ENCODE results near the gene TEAD2.
A peak's percentile ranks its signal among the peaks of the same experiment; 100 is the strongest.
"Not testable (repeated sequence)": the region's sequence is repeated elsewhere in the genome, so short reads cannot be mapped to it uniquely, and the experiment has no call there.

The TEAD2 gene

DNA sequence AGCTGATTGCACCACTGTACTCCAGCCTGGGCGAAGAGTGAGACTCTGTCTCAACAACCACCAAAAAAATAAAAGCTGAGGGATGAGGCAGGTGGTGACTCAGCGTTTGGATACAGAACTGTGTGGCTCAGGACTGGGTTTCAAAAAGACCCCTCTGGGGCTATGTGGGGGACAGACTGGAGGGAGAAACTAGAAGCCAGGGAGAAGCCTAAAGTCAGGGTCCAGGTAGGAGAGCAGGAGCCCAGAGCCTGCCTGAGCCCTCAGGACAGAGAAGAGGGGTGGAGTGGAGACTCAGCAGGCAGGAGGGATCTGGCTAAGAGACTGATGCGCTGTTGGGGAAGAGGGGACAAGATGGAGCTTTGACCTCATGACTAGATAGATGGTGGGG is 28.8 kb downstream of the TEAD2 start:
- peak; percentile 23 for DNase-seq (ENCODE audit: low read depth)

DNA sequence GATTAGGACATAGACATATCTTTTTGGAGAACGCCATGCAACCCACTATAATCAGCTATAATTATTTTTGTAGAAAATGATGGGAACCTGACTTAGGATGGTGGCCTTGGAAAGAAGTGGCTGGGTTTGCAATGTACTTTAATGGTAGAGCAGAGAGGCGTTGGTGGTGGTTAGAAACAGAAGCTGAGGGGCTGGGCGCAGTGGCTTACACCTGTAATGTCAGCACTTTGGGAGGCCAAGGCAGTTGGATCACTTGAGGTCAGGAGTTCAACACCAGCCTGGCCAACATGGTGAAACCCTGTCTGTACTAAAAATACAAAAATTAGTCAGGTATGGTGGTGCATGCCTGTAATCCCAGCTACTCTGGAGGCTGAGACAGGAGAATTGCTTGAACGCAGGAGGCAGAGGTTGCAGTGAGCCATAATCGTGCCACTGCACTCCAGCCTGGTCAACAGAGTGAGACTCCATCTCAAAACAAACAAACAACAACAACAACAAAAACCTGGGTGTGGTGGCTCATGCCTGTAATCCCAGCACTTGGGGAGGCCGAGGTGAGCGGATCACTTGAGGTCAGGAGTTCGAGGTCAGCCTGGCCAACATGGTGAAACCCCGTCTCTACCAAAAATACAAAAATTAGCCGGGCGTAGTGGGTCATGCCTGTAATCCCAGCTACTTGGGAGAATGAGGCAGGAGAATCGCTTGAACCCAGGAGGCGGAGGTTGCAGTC is 29.4 kb downstream of the TEAD2 start:
- DNase-seq (ENCODE audit: low read depth), result not testable (repeated sequence)

DNA sequence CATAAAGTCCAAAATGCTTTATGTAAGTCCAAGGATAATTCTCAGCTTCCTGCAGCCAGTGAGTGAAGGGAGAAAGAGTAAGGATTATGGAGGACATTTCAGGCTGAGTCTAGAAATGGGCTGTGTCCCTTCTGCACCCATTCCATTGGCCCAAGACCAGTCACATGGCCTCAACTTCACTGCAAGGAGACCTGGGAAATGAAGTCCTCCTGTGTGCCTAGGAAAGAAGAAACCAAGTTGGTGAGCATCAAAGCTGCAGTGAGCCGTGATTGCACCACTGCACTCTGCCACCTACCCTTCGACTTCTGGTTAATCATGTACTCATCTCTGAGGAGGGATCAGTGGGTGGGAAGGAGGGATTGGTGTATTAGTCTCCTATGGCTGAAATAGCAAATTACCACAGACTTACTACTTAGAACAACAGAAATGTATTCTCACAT is 30.6 kb downstream of the TEAD2 start:
- peak; percentile 69 for DNase-seq (ENCODE audit: low read depth)

DNA sequence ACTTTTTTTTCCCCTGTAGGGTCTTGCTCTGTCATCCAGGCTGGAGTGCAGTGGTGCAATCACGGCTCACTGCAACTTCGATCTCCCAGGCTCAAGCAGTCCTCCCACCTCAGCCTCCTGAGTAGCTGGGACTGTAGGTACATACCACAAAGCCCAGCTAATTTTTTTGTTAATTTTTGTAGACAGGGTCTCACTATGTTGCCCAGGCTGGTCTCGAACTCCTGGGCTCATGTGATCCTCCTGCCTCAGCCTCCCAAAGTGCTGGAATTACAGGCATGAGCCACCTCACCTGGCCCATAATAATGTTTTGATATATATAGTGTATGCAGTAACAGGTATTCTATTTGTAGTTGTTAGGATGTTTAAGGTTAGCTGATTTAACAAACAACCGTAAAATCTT is 31.0 kb downstream of the TEAD2 start:
- not testable (repeated sequence) for DNase-seq (ENCODE audit: low read depth)

DNA sequence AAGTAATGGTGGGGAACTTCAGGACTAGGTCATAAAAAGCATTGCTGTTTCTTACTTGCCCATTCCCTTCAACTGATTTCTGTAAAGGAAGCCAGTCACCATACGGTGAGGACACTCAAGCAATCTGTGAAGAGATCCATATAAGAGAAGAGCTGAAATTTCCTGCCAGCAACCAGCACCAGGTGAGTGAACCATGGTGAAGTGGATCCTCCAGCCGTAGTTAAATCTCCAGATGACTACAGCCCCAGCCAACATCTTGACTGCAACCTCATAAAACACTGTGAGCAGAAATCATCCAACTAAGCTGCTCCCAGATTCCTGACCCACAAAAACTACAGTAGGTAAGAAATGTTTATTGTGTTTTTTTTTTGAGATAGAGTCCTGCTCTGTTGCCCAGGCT is 33.5 kb downstream of the TEAD2 start:
- no peak for DNase-seq (ENCODE audit: low read depth)

DNA sequence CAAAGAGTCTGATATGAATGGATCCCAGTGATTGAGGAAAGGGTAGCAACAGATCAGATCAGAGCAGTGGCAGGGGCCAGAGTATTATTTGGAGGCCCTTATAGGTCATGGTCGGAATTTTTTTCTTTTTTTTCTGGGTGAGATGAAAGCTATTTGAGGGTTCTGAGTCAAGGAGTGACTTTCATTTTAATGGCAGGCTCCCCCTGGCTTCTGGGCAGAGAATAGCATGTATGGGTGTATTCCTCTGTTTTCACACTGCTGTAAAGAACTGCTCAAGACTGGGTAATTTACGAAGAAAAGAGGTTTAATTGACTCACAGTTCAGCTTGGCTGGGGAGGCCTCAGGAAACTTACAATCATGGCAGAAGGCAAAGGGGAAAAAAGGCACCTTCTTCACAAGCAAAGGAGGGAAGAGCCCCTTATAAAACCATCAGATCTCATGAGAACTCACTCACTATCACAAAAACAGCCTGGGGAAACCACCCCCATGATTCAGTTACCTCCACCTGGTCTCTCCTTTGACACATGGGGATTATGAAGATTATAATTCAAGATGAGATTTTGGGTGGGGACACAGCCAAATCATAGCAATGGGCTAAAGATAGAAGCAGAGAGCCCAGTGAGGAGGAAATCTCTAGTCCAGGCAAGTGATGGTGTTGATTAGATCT is 34.2 kb downstream of the TEAD2 start:
- peak; percentile 45 for DNase-seq (ENCODE audit: low read depth)

DNA sequence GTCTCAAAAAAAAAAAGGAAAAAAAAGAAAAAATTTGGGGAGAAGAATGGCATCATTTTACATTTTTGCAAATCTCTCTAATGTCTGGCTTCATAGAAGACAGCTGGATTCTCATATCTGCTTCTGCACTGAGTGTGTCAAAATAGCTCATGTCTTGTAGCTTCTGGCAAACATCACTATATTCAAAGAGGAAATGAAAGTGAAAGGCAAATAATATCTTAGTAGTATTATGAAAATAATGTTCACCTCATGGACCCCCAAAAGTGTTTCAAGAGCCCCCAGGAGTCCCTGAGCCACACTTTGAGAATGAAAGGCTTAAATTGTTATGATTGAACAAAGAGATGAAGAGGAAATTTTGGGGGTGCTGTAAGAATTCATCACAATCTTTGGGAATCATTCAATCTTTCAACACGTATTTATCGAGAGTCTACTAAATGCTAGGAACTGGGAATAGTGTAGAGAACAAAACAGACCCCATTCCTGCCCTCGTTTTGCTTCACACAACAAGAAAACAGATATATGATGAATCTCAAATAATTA is 36.0 kb downstream of the TEAD2 start:
- DNase-seq (ENCODE audit: low read depth), result no peak

DNA sequence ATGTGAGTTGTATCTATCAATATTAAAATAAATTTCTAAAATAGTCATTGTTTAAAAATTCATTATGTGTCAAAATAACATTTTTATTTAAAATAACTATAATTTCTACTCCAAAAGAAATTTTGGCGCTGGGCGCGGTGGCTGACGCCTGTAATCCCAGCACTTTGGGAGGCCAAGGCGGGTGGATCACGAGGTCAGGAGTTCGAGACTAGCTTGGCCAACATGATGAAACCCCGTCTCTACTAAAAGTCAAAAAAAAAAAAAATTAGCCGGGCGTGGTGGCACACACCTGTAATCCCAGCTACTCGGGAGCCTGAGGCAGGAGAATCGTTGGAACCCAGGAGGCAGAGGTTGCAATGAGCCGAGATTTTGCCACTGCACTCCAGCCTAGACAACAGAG is 36.5 kb downstream of the TEAD2 start:
- not testable (repeated sequence) for DNase-seq (ENCODE audit: low read depth)

DNA sequence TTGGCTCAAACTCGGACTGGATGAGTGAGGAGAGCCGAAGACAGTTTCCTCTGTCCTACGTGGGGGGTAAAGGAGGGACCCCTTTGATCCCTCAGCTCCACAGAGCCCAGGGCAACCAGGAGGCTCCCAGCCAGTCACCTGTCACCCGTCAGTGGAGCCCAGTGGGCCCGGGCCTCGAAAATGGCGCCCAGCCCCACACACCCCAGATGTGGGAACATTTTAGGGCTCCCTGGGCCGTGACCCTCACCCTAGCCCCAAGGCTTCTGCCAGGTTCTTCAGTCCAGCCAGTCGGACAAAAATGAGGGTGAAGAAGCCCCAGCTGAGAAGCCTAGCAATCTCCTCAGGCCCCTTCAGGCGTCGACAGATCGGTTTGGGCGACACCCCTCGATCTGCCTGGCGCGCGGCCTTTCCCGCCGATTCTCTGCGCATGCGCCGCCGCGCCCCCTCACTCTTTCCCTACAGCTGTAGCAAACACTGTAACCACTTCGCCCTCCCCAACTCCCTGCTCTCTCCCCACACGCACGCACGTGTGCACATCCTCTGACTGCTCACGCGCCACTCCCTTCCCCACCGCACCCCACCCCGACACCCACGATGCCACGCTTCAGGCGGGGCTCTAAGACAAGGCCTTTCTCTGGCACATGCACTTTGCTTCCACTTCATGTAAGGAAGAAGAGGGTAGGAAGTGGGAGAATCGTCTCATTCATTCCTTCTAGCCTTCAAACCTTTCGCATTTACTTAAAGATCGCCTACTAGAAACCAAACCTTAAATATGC is 37.2 kb downstream of the TEAD2 start, which contains the start of gene SLC6A16:
Gene SLC6A16 (minus strand): TSS at position 391 of the 776 bp plus-strand sequence. CDS start 13,844 bp downstream, outside the sequence.
- DNase-seq (ENCODE audit: low read depth), result no peak

DNA sequence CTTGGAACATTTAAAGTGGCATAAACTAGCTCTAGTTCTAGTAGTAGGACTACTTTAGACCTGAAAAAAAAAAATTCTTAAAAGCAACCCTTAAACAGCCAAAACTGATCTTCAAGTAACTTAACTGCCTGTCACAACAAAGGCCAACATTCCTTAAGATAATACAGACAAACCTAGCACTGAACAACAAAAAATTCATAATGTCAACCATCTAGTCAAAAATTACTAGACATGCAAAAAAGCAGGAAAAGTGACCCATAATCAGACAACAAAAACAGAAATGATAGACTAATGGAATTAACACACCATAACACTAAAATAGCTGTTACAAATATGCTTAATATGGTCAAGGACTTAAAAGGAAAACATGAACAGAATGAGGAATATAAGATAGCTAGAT is 43.9 kb downstream of the TEAD2 start:
- no peak for DNase-seq (ENCODE audit: low read depth)

DNA sequence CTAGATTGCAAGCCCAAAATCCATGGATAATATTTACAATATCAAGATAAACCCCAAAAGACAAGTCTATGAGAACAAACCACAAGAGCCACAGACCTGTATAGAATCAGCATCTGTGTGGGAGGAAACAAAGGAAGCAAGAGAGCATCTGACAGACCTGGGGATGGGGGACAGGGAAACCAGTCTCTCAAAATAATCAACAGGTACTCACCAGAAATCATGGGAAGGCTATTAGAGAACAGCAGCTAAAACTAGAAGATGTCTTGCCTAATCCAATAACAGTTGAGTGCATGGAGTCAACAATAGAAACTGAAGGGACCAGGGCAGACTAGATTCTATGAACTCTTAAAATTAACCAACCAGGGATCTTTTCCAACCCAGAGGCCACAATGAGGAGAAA is 45.9 kb downstream of the TEAD2 start:
- DNase-seq (ENCODE audit: low read depth), result no peak

DNA sequence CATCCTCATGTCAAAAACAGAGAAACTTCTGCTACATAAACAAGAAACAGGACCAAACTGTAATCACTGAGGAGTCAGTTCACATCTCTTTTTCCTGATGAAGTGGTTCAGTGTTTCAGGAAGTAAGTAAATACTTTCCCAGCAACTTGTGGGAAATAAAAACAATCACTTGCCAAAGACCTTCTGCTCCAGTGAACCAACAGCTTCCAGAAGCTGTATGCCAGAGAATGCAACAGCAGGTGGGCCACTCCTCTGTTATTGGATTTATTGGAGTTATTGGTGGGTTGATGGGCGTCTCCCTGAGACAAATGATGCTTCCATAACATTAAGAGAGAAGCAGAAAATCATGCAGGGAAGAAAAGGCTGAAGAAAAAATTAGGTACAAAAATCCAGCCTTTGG is 47.1 kb downstream of the TEAD2 start:
- DNase-seq (ENCODE audit: low read depth), result no peak

DNA sequence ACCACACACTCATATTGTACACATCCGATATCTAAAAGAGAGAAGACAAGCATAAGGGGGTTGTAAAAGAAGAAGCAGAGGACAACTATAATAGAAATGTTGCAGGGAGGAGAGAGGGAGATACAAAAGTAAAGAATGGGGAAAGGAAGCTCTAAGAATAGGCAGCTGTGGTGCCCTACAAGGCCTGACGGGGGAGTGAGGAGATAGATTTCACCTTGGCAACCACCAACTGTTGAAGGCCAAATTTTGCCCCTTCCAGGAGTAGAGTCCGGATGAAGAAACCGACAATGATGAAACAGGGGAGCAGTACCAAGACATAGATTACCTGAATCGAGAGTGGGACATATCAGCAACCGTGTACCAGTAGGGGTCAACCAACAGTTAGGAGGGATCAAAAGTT is 53.1 kb downstream of the TEAD2 start:
- DNase-seq (ENCODE audit: low read depth), result no peak

DNA sequence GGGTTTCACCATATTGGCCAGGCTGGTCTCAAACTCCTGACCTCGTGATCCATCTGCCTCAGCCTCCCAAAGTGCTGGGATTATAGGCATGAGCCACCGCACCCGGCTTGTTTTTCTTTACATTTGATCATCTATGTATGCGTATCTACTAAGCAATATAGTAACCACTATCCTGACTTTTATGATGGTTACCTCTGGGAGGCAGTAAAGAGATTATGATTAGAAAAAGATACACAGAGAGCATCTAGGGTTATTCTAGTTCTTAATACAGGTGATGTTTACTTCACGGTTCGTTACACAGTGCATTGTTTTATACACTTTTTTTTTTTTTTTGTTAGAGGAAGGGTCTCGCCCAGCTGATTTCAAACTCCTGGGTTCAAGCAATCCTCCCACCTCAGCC is 55.5 kb downstream of the TEAD2 start:
- not testable (repeated sequence) for DNase-seq (ENCODE audit: low read depth)

DNA sequence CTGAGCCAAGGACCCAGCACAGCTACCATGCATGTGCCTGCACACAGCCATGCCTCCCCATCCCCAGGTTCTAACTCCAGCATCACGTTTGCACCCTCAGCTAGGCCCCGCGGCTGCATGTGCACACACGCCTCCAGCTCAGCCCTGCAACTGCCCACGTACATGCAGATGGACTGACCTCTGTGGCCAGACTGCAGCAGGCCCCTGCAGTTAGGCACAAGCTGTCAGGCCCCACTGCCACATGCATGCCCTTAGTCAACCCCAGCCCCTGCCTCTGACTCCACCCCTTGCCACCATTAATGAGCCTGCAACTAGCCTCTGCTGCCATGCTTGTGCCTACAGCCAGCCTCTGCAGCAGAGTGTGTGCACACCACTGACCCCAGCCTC is 60.4 kb downstream of the TEAD2 start:
- no peak for DNase-seq (ENCODE audit: low read depth)

DNA sequence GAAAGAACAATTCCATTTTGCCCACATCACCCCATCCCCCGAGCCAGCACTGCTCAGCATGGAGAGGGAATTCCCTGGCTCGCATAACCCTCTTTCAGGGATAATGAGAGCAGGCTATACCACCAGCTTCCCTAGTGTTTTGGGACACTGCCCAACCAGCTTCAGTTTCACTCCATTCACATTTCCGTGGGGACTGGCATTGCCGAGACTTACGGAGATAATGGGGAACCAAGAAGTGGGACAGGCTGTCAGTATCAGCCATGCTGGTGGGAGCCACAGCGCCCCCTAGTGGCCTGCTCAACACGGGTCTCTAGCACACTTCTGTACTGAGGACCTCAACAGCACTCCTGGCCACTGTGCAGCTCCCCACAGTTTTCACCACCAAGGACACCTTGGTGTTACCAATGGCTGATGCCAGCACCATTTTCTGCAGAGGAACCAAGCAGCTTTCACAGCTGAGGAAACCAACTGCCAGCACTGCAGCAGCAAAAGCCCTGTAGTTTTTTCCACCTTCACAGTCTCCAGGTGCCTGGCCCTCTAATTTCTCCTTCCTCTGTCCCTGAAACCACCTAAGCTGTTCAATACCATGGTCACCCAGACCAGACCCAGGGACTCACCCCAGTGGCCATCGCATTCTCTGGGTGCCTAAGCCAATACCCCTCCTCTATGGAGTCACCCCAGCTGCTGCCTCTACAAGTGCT is 60.9 kb downstream of the TEAD2 start:
- peak; percentile 69 for DNase-seq (ENCODE audit: low read depth)

DNA sequence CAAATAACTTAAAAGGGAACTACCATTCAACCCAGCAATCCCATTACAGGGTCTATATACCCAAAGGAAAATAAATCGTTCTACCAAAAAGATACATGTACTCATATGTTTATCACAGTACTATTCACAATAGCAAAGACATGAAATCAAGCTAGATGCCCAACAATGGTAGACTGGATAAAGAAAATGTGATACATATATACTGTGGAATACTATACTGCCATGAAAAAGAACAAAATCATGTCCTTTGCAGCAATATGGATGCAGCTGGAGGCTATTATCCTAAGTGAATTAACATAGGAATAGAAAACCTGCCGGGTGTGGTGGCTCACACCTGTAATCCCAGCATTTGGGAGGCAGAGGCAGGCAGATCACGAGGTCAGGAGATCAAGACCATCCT is 63.6 kb downstream of the TEAD2 start:
- not testable (repeated sequence) for DNase-seq (ENCODE audit: low read depth)

DNA sequence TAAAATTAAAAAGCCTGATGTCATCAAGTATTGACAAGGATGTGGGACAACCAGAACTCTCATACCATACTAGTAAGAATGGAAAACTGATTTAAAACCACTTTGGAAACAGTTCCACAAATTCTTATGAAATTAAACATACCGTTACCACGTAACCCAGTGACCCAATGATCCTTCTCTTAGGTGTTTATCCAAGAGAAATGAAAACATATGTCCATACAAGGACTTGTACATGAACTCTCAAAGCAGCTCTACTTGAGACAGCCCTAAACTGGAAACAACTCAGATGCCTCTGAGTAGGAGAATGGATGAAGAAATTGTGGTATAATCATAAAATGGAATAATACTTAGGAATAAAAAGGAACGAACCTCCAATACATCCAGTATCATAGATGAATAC is 64.8 kb downstream of the TEAD2 start:
- DNase-seq (ENCODE audit: low read depth), result peak; percentile 43

DNA sequence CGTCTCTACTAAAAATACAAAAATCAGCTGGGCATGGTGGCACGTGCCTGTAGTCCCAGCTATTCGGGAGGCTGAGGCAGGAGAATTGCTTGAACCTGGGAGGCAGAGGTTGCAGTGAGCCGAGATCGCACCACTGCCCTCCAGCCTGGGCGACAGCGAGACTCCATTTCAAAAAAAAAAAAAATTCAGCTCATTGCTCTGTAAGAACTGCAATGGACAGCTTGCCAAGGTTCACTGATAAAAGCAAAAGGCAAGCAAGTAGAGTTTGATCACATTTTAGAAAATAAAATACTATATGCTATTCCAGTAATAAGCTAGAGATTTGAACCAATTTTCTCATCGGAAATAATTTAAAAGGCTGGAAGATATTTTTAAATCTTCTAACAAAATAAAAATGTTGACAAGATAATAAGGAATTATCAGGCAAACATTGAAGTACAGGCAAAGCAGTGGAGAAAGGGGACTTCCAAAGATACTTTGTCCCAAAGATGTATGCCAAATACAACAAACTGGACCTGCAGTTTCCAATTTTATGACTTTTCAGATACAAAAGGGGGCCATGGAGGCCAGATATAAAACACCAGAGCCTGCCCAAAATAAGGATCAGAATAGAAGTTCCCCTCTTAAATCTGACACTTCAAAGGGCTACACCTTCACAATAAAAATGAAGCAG is 66.9 kb downstream of the TEAD2 start:
- no peak for DNase-seq (ENCODE audit: low read depth)

DNA sequence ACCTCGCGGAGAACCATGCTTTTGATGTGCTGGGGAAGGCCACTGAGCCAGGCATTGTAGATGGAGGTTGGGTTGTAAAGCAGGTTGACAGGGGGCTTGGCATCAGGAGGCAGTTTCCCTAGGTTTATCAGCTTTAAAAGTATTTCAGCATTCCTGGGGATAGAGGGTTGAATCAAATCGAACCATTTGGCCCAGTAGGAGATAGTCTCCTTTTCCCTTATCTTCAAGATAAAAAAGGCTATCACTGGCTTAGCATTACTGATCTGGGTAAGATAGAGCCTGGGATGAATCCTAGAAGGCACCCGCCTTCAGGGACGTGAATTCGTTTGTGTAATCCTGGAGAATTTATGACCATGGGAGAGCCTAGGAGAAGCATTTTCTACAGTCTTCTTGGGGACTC is 67.8 kb downstream of the TEAD2 start:
- no peak for DNase-seq (ENCODE audit: low read depth)

All from EH (cell line).